ENCODE measurements around the gene ARVCF. TPM values are rescaled to one million over a fixed set of nuclear protein-coding genes. Genes with fewer than 3 reads are reported as not detected.

ARVCF gene
- total RNA-seq, 1 donor from 2014 or later, result 119 TPM

DNA sequence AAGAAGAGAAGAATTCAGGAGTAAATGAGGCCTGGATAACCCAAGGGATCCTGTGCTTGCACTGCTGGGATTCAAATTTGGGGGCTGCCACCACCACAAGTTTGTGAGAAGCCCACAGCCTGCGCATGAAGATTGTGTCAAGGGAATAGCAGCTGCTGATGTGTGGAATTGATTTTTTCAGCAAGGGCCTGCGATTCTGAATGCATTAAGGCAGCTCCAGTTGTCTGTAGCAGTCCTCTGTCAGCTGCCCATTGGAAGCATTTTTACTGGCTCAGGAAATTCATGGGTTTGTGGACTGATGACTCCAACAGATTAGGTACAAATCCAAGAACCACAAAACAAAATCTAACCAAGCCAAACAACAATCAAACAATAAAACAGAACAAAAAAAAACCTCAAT, 14.0 kb downstream of the ARVCF start:
- no peak for DNase-seq
- Mint-ChIP-seq H3K27ac (ENCODE audit: unreplicated experiment) (peak overlapping the region; percentile 41), H3K9me3 (ENCODE audit: unreplicated experiment) (peaks cover 2% of the 10 kb centered on the region), H3K4me3 (ENCODE audit: unreplicated experiment) (peak overlapping the region; percentile 45), H3K27me3 (ENCODE audit: unreplicated experiment) (no peaks in the 10 kb centered on the region), H3K36me3 (ENCODE audit: unreplicated experiment) (peaks cover 29% of the 10 kb centered on the region), H3K4me1 (ENCODE audit: low read depth, unreplicated experiment) (peaks cover 30% of the 10 kb centered on the region)
- TF ChIP-seq CTCF (IDR thresholded peaks at IDR 0.05; ENCODE audit: partially characterized antibody, unreplicated experiment), result no peak

DNA sequence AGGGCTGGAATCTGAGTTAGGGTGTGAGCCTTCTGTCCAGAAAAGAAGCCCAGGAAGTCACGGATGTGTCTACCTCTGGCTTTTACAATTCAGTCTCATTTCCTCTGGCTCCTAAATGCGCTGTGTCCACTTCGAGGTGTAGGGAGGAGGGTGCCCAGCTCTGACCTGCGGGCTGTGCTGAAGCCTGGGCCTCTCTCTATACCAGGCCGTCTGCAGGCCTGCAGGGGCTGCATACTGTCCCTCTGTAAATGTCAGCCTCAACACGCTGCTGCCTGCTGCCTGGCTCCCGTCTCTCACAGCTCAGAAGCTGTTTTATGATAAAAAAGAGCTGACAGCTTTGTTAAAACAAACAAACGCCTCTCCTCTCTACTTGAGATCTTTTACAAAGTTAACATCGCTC, 14.5 kb downstream of the ARVCF start:
- H3K27me3 Mint-ChIP-seq (ENCODE audit: unreplicated experiment), result no peaks in the 10 kb centered on the region
- no peak for DNase-seq
- peaks cover 30% of the 10 kb centered on the region for H3K4me1 Mint-ChIP-seq (ENCODE audit: low read depth, unreplicated experiment)
- no peak for TF ChIP-seq CTCF (IDR thresholded peaks at IDR 0.05; ENCODE audit: partially characterized antibody, unreplicated experiment)
- peak overlapping the region; percentile 45 for H3K4me3 Mint-ChIP-seq (ENCODE audit: unreplicated experiment)
- peak overlapping the region; percentile 41 for H3K27ac Mint-ChIP-seq (ENCODE audit: unreplicated experiment)
- peaks cover 29% of the 10 kb centered on the region for H3K36me3 Mint-ChIP-seq (ENCODE audit: unreplicated experiment)
- H3K9me3 Mint-ChIP-seq (ENCODE audit: unreplicated experiment), result peaks cover 2% of the 10 kb centered on the region

- H3K4me1 Mint-ChIP-seq (ENCODE audit: low read depth, unreplicated experiment), result peaks cover 35% of the 10 kb centered on the region
- H3K36me3 Mint-ChIP-seq (ENCODE audit: unreplicated experiment), result peaks cover 29% of the 10 kb centered on the region
- DNase-seq, result no peak
- no peak overlapping the region for H3K4me3 Mint-ChIP-seq (ENCODE audit: unreplicated experiment)
- TF ChIP-seq CTCF (IDR thresholded peaks at IDR 0.05; ENCODE audit: partially characterized antibody, unreplicated experiment), result no peak
- no peak overlapping the region for H3K27ac Mint-ChIP-seq (ENCODE audit: unreplicated experiment)
- H3K9me3 Mint-ChIP-seq (ENCODE audit: unreplicated experiment), result peaks cover 2% of the 10 kb centered on the region
- H3K27me3 Mint-ChIP-seq (ENCODE audit: unreplicated experiment), result no peaks in the 10 kb centered on the region
Measured at GRCh38 chr22:20001082-20001638, 15.5 kb downstream of the ARVCF start.

DNA sequence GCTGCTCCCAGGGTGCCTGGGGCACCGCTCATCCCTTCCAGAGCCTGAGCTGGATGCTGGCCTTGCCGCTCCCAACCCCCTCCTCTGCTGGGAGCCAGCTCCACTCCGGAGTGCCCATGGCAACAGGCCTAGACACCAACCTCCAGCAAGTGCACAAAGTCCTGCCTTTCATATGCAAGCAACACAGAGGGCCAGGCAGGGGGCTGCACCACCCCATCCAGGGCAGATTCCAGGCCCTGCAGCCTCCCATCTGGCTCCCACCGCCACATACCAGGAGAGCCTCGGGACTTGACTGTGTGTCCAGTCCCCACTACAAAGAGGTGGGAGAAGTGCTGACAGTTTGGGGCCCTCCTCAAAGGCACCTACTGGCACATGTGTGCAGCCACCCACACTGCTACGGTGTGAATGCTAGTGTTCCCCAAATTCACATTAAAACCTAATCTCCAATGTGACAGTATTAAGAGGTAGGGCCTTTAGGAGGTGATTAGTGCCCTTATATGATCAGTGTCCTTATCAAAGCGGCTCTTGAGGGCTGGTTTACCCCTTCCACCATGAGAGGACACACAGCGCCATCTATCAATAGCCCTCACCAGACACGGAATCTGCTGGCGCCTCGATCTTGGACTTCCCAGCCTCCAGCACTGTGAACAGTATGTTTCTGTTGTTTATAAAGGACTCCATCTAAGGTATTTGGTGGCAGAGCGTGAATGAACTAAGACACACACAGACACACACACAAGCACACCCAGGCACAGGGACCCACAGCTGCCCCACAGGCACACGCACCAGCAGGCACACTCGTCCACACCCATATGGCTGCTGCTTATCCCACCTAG, 16.2 kb downstream of the ARVCF start:
- Mint-ChIP-seq H3K27ac (ENCODE audit: unreplicated experiment) (peak overlapping the region; percentile 33), H3K36me3 (ENCODE audit: unreplicated experiment) (peaks cover 25% of the 10 kb centered on the region), H3K27me3 (ENCODE audit: unreplicated experiment) (no peaks in the 10 kb centered on the region), H3K4me1 (ENCODE audit: low read depth, unreplicated experiment) (peaks cover 36% of the 10 kb centered on the region), H3K4me3 (ENCODE audit: unreplicated experiment) (no peak overlapping the region), H3K9me3 (ENCODE audit: unreplicated experiment) (peaks cover 2% of the 10 kb centered on the region)
- TF ChIP-seq CTCF (IDR thresholded peaks at IDR 0.05; ENCODE audit: partially characterized antibody, unreplicated experiment), result no peak
- no peak for DNase-seq
